Skin of body (tissue), 2 donors: ENCODE data around the gene PLA2G5. TPM values are rescaled to one million over a fixed set of nuclear protein-coding genes. Genes with fewer than 3 reads are reported as not detected.
"Not testable (repeated sequence)": the region's sequence is repeated elsewhere in the genome, so short reads cannot be mapped to it uniquely, and the experiment has no call there.

ENCODE experiments used
- DNase-seq: peaks from one replicate; lab custom pipeline; 2025; lab: John Stamatoyannopoulos, UW
- total RNA-seq: library from RNA; depleted of rRNA; stranded (reverse); fragments of >200 nt; gene quantifications from one replicate; pipeline ENCODE4 v1.2.3, GENCODE V29; 2014

Gene PLA2G5
- total RNA-seq, 1 donor from 2014 or later = not detected

DNA sequence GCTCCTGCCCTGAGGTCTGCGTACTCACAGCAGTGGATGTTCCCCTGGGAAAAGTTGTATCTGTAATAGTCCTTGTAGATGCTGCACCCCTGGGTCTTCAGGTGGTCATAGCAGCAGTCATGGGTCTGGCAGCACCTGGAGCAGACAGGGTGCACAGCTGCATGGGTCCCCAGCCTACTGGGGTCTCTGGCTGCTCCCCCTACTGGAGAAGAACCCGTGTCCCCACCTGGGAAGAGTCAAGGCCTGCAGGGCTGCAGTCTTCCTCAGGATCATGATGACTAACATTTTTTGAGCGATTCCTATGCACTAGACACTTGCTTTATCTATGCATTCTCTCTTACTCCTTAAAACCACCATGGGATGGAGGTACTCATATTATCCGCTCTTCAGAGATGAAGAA, 45.5 kb downstream of the PLA2G5 start:
- no peak for DNase-seq

DNA sequence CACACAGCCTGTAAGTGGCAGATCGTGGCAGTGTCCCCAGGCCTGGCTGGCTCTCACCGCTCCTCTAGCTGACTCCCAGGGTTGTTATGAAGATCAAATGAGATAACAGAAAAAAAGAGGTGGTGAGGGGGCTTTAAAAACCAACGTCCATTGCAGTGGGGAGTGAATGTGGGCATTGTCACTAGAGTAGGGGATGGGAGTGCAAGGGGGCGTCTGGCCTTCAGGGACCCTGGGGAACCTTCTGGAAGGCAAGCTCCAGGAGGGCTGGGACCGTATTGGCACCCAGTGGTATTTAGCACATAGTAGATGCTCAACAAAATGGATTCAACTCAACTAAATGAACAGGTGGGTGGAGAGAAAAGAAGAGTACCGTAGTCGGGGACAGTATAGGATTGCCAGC, 45.9 kb downstream of the PLA2G5 start:
- DNase-seq = no peak

DNA sequence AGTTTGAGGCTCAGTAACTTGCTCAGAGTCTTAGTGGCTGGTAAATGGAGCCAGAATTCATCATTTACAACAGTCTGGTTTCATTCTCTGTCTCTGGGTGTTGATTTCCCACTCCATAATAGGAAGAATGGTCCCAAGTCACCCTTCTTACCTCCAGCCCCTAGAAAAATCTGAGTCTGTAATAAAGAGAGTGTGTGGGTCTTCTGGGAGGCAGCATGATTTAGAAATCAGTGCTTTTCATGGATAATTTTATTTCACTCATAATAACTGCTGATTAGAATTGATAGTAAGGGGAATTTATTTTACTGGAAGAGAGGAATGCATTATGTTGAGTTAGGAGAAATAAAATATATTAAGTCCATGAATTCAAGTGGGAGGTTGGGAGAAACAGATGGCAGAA, 47.2 kb downstream of the PLA2G5 start:
- DNase-seq = no peak

GRCh38 chr1:20119347-20119746, 49.4 kb downstream of the PLA2G5 start, which contains the start of gene PLA2G2D:
Gene PLA2G2D, minus strand, starts transcription at chr1:20119536. Its CDS starts 38 bp downstream, at chr1:20119498.
- no peak for DNase-seq

GRCh38 chr1:20120796-20121195, 50.8 kb downstream of the PLA2G5 start:
- no peak for DNase-seq

- DNase-seq = no peak
Measured at GRCh38 chr1:20123722-20124455, 53.9 kb downstream of the PLA2G5 start.

DNA sequence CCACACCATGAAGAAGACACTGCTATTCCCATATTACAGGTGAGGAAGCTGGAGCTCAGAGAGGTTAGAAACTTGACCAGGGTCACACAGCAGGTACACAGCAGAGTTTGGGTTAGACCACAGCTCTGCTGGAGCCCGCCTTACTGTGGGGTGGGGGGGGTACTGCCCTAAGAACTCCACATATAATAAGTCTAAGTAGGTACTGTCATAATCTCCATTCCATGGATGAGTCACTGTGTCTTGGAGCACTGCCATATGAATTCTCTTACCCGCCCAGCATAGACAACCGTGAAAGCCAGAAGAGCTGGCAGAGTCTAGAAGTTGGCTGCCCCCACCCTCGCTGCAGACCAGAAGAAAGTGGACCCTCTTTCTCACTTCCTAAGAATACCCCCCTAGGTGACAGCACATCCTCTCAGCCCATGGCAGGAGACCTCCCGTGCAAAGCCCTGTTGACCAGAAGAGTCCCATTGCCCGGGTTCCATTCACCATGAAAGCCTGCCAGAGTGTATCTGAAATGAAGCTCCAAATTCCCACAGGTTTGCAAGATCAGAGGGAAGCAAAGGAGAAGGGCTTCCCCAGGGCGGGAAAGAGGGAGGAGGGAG, 54.6 kb downstream of the PLA2G5 start:
- peak; percentile 8 for DNase-seq

GRCh38 chr1:20125100-20125499, 55.1 kb downstream of the PLA2G5 start:
- peak; percentile 20 for DNase-seq

DNA sequence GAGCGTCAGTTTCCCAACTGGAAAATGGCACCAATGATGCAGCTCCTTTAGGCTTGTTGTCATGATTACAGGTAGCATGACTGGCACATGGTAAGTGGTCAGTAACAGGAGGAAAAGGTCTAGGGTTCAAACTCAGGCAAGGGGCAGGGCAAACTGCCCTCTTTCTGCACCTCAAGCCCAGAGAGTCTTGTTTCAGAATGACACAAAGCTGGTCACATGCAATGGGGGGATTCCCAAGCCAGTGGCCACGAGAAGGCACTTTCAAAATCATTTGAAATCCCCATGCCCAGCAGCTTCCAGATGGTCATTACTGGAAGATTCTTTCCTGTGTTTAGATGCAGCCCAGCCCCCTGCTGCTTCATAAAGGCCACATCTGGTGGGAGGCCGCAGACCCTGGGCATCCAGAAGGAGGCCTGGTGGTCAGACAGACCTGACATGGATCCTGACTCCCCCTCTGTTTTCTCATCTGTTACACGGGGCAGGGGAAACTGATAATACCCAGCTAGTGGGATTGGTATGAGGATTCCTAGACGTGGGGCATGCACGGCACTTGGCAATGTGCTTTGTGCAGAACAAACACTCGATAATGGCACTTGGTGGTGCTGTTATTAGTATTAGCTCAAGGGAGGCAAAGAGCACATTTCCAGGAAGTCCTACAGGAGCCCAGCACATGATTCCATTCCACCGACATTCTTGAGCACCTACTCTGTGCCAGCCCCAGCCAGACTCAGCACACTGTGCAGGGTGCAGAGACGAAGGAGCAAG, 56.2 kb downstream of the PLA2G5 start:
- DNase-seq = no peak

GRCh38 chr1:20126806-20127440, 56.9 kb downstream of the PLA2G5 start:
- no peak for DNase-seq

- not testable (repeated sequence) for DNase-seq
Measured at GRCh38 chr1:20130518-20130917, 60.5 kb downstream of the PLA2G5 start.

DNA sequence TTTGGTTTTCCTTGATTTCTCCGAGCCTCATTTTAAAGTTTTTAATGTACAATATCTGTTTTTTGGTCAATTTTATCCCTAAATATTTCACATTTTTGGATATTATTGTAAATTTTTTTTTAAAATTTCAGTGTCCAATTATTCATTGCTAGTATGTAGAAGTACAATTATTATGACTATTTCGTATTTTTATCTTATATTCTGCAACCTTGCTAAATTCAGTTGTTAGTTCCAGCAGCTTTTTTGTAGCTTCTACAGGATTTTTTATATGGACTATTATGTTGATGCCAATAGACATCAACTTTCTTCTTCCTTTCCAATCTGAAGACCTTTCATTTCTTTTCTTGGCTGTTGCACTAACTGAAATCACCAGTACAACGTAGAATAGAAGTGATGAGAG, 65.0 kb downstream of the PLA2G5 start:
- no peak for DNase-seq

- DNase-seq = no peak
Measured at GRCh38 chr1:20136249-20136648, 66.3 kb downstream of the PLA2G5 start.

DNA sequence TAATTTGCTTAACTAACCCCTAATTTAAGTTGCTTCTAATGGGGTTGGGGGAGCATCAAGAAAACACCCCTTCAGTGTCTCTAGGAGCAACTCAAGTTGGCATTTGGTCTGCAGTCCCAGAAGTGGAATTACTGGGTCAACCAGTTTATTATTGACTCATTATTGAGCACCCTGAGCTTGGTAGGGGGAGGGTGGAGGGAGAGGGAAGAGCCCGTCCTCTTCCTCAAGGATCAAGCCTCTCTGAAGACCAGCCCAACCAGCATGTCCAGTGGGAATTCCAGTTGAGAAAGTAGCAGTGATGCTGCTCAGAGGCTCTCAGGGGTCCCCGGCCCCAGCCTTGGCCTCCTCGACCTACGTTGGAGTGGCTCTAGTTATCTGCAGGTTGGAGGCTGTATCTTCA, 67.1 kb downstream of the PLA2G5 start:
- no peak for DNase-seq

- no peak for DNase-seq
Measured at GRCh38 chr1:20137604-20138003, 67.6 kb downstream of the PLA2G5 start.

- DNase-seq = no peak
Measured at GRCh38 chr1:20138346-20138745, 68.4 kb downstream of the PLA2G5 start.

GRCh38 chr1:20138961-20139550, 69.1 kb downstream of the PLA2G5 start, which contains the start of gene PLA2G2F:
Gene PLA2G2F, plus strand, starts transcription at chr1:20139323. Its CDS starts 105 bp downstream, at chr1:20139428.
- no peak for DNase-seq

DNA sequence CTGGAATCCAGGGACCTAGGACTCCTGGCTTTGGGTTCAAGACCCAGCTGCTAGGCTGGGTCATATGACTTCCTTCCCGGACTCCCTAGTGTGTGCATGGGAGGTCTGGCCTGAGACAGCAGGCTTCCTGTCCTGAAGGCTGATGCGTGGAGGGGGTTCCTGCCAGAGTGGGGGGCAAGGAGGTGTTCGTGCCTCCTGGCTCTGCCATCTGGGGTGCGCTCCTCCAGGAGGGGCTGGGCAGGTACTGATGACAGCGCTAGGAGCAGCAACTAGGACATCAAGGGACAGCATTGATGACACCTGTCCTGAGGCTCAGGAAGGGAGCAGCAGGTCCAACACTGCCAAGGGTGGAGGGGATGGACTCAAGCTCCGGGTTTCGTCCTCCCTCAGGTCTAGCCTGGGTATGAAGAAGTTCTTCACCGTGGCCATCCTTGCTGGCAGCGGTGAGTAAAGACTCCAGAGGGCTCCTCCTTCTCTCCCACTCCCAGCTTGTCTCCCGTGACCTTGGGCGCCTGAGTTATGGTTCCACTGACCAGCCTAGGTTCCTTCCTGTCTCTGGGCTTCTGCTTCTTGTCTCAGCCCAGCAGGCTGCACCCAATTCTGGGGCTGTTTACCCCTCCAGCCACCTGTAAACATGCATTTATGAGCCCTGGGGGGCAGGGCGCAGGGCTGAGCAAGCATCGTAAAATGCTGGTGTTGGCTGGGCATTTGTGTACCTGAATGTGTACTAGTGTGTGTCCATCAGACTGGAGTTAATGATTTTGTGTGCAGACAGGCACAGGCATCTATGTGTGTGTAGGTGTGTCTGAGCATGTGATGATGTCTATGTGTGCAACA, 70.0 kb downstream of the PLA2G5 start:
- no peak for DNase-seq

DNA sequence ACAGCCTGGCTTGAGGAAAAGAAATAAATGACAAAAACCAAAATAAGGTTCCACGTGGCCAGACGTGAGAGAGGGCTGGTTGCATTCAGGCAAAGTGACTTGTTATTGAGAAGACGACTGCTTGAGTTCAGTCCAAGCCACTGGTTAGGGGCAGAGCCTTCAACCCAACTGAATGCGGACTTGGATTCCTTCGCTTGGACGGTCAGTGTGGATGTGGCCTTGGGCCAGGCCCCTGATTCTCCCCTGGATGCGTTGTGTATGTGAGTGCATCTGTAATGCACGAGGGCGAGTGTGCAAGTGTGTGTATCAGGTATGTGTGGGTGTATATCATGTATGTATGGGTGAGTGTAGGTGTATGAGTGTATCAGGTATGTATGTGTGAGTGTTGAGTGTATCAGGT, 71.0 kb downstream of the PLA2G5 start:
- no peak for DNase-seq

DNA sequence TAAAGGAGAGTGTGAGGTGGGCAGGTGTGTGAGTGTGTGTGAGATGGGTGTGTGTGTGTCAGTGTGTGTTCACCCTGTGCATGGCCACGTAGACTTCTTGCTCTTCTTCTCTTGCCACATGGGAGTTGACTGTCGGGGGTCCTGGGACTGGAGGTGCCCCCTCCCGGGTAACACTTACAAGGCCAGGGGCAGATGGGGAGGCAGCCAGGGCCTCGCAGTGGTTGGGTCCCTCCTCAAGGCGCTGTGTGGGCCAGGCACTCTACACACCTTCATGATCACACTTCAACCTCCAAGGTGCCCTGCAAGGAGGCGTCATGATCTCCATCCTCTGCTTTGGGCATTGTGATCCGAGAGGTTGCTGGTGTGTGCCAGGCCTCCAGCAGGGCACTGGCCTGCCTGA, 71.5 kb downstream of the PLA2G5 start:
- no peak for DNase-seq
